ENCODE results near the gene MEMO1.

GRCh38 chr2:31997653-31998052, 13.2 kb downstream of the MEMO1 start:
- no peak for TF ChIP-seq CTCF (IDR thresholded peaks at IDR 0.05; ENCODE audit: poor library complexity)
- no peak for TF ChIP-seq EZH2 (IDR thresholded peaks at IDR 0.05; ENCODE audit: borderline replicate concordance)

Measured in hepatocyte (in vitro differentiated cells).